H1 (cell line): ENCODE measurements around the gene ARFGAP3. TPM values are rescaled to one million over a fixed set of nuclear protein-coding genes. Genes with fewer than 3 reads are reported as not detected.

Experiments
- CTCF ChIA-PET: fragments of 300-600 bp; sonication (Branson Sonifier 250); formaldehyde crosslinking; loops from one replicate; lab custom pipeline; 2021; ENCODE audit not compliant: partially characterized antibody; lab: Charles Lee
- POLR2A ChIA-PET: fragments of 300-600 bp; sonication (Branson Sonifier 250); formaldehyde crosslinking; loops from one replicate; lab custom pipeline; 2021; ENCODE audit warnings: inconsistent platforms; ENCODE audit not compliant: partially characterized antibody; lab: Charles Lee
- DNase-seq, 2 experiments: peaks; one replicate each; pipeline versions ENCODE4 v3.0.0 to v3.0.0-alpha.2; 2010 to 2022; ENCODE audit warnings: low spot score in 2 of 2, low read depth in 1 of 2, mixed read lengths in 1 of 2
- FAIRE-seq: peaks from 2 replicates; lab custom pipeline; 2011; peaks lifted over from hg19 to GRCh38; lab: Jason Lieb, UNC
- H2AFZ ChIP-seq: 2 replicates; pipeline ENCODE4 v1.8.1; 2012; ENCODE audit warnings: low read length, inconsistent platforms
- H2AK5ac ChIP-seq: 2 replicates; pipeline ENCODE4 v1.6.1; 2013; ENCODE audit warnings: low read depth, low read length
- H2BK120ac ChIP-seq: replicated peaks from 2 replicates; pipeline ENCODE3; 2013; ENCODE audit warnings: low read depth, low read length, inconsistent platforms
- H2BK12ac ChIP-seq: 2 replicates; pipeline ENCODE4 v1.6.1; 2013; ENCODE audit warnings: low read depth, low read length
- H2BK15ac ChIP-seq: 2 replicates; pipeline ENCODE4 v1.6.1; 2013; ENCODE audit warnings: low read length
- H2BK20ac ChIP-seq: 2 replicates; pipeline ENCODE4 v1.6.1; 2013; ENCODE audit warnings: low read length
- H2BK5ac ChIP-seq: 2 replicates; pipeline ENCODE4 v1.6.1; 2013; ENCODE audit warnings: low read depth, low read length
- H3K14ac ChIP-seq: 2 replicates; pipeline ENCODE4 v1.6.1; 2013; ENCODE audit warnings: inconsistent platforms; ENCODE audit not compliant: insufficient read length
- H3K18ac ChIP-seq: 2 replicates; pipeline ENCODE4 v1.6.1; 2013; ENCODE audit warnings: low read length; ENCODE audit errors: extremely low read depth
- H3K23ac ChIP-seq: 2 replicates; pipeline ENCODE4 v1.6.1; 2013; ENCODE audit warnings: inconsistent platforms; ENCODE audit not compliant: insufficient read length
- H3K23me2 ChIP-seq: 2 replicates; pipeline ENCODE4 v1.6.1; 2013; ENCODE audit warnings: low read depth, low read length
- H3K27ac ChIP-seq: 2 replicates; pipeline ENCODE4 v1.6.1; 2011; ENCODE audit warnings: low read depth, low read length, inconsistent platforms
- H3K27me3 ChIP-seq, 4 experiments: replicated peaks in 1 of 4; 1 replicate in 1 of 4; 2 replicates in 3 of 4; pipeline versions ENCODE4 v1.6.1 to v1.8.1; 2011 to 2013; ENCODE audit warnings: low read length in 3 of 4, mild to moderate bottlenecking in 3 of 4, inconsistent platforms in 2 of 4, mixed read lengths in 2 of 4, moderate library complexity in 1 of 4; ENCODE audit not compliant: control insufficient read depth in 3 of 4, insufficient read depth in 3 of 4; ENCODE audit errors: extremely low read depth in 1 of 4
- H3K36me3 ChIP-seq, 4 experiments: 2 replicates each; pipeline versions ENCODE4 v1.6.1 to v1.8.1; 2011 to 2013; ENCODE audit warnings: mild to moderate bottlenecking in 4 of 4, low read length in 3 of 4, moderate library complexity in 2 of 4, control low read depth in 1 of 4, inconsistent platforms in 1 of 4; ENCODE audit not compliant: insufficient read depth in 4 of 4, control insufficient read depth in 2 of 4
- H3K4ac ChIP-seq: replicated peaks from 2 replicates; pipeline ENCODE3; 2013; ENCODE audit warnings: low read length, low read depth, mixed read lengths, inconsistent platforms; ENCODE audit not compliant: insufficient read length
- H3K4me1 ChIP-seq, 4 experiments: replicated peaks in 1 of 4; 1 replicate in 1 of 4; 2 replicates in 3 of 4; pipeline versions ENCODE4 v1.6.1 to v1.8.1; 2011 to 2013; ENCODE audit warnings: low read length in 3 of 4, inconsistent platforms in 2 of 4, mixed read lengths in 1 of 4; ENCODE audit not compliant: insufficient read depth in 4 of 4, control insufficient read depth in 3 of 4
- H3K4me2 ChIP-seq, 2 experiments: 2 replicates each; pipeline versions ENCODE4 v1.6.1 to v1.8.1; 2011 to 2013; ENCODE audit warnings: low read depth in 2 of 2, low read length in 2 of 2, control low read depth in 1 of 2, inconsistent platforms in 1 of 2, mild to moderate bottlenecking in 1 of 2; ENCODE audit not compliant: insufficient read depth in 1 of 2
- H3K4me3 ChIP-seq, 4 experiments: fragments of 200-600, 300-600 bp in 1 of 4; sonication (generic), shearing (Covaris generic), sonication (Bioruptor Twin) in 1 of 4; 2 replicates each; pipeline versions ENCODE4 v1.5.1 to v1.8.1; 2011 to 2016; ENCODE audit warnings: low read length in 4 of 4, low read depth in 3 of 4, control low read depth in 2 of 4, inconsistent platforms in 2 of 4, mild to moderate bottlenecking in 2 of 4, mixed read lengths in 1 of 4, moderate library complexity in 1 of 4; ENCODE audit not compliant: insufficient read depth in 2 of 4; ENCODE audit errors: extremely low read depth in 1 of 4
- H3K56ac ChIP-seq: replicated peaks from 2 replicates; pipeline ENCODE3; 2013; ENCODE audit warnings: low read depth, mild to moderate bottlenecking, mixed read lengths, low read length, inconsistent platforms; ENCODE audit not compliant: insufficient read length
- H3K79me1 ChIP-seq: 2 replicates; pipeline ENCODE4 v1.6.1; 2013; ENCODE audit warnings: low read depth, low read length, control low read depth
- H3K79me2 ChIP-seq, 2 experiments: 2 replicates each; pipeline versions ENCODE4 v1.6.1 to v1.8.1; 2012 to 2013; ENCODE audit warnings: low read length in 2 of 2, mild to moderate bottlenecking in 2 of 2, inconsistent platforms in 1 of 2; ENCODE audit not compliant: insufficient read depth in 2 of 2, control insufficient read depth in 1 of 2
- H3K9ac ChIP-seq, 4 experiments: replicated peaks in 1 of 4; 1 replicate in 1 of 4; 2 replicates in 3 of 4; pipeline versions ENCODE4 v1.6.1 to v1.8.1; 2011 to 2013; ENCODE audit warnings: low read depth in 3 of 4, low read length in 3 of 4, control low read depth in 2 of 4, mild to moderate bottlenecking in 2 of 4, moderate library complexity in 2 of 4, inconsistent platforms in 1 of 4; ENCODE audit errors: extremely low read depth in 1 of 4
- H3K9me3 ChIP-seq, 2 experiments: 2 replicates each; pipeline versions ENCODE4 v1.6.1 to v1.8.1; 2012 to 2013; ENCODE audit warnings: mild to moderate bottlenecking in 2 of 2, moderate library complexity in 2 of 2, control low read depth in 1 of 2, inconsistent platforms in 1 of 2, low read depth in 1 of 2, low read length in 1 of 2, mixed read lengths in 1 of 2; ENCODE audit not compliant: insufficient read depth in 2 of 2
- H4K20me1 ChIP-seq, 2 experiments: replicated peaks in 1 of 2; 2 replicates each; pipeline versions ENCODE3 to v1.8.1; 2011 to 2013; ENCODE audit warnings: inconsistent platforms in 2 of 2, low read length in 2 of 2, mild to moderate bottlenecking in 1 of 2; ENCODE audit not compliant: insufficient read depth in 2 of 2, control insufficient read depth in 1 of 2
- H4K5ac ChIP-seq: 2 replicates; pipeline ENCODE4 v1.6.1; 2013; ENCODE audit warnings: low read length, low read depth, mixed read lengths, inconsistent platforms; ENCODE audit not compliant: insufficient read length
- H4K8ac ChIP-seq: 2 replicates; pipeline ENCODE4 v1.8.0; 2013; ENCODE audit warnings: mild to moderate bottlenecking, moderate library complexity, low read length, inconsistent platforms; ENCODE audit not compliant: insufficient read depth; ENCODE audit errors: extremely low read depth
- H4K91ac ChIP-seq: replicated peaks from 2 replicates; pipeline ENCODE3; 2013; ENCODE audit warnings: low read length, mixed read lengths, inconsistent platforms; ENCODE audit not compliant: insufficient read length
- BCL11A ChIP-seq, 2 experiments: IDR thresholded peaks; one replicate each; pipeline ENCODE4 v1.6.1; 2011; ENCODE audit warnings: low read depth in 2 of 2, low read length in 2 of 2, mild to moderate bottlenecking in 2 of 2
- CBX5 ChIP-seq: fragments of 300-800, 300-1000 bp; sonication (generic); IDR thresholded peaks from 2 replicates; pipeline ENCODE4 v1.7.1; 2016; ENCODE audit warnings: antibody characterized with exemption, low read length, low read depth
- EGR1 ChIP-seq: IDR thresholded peaks from 2 replicates; pipeline ENCODE4 v1.6.1; 2011; ENCODE audit warnings: low read depth, low read length, borderline replicate concordance
- EP300 ChIP-seq, 2 experiments: IDR thresholded peaks; 1 replicate in 1 of 2; 2 replicates in 1 of 2; pipeline ENCODE4 v1.6.1; 2011 to 2012; ENCODE audit warnings: low read depth in 2 of 2, low read length in 2 of 2, mild to moderate bottlenecking in 2 of 2, borderline replicate concordance in 1 of 2, inconsistent platforms in 1 of 2, moderate library complexity in 1 of 2
- KDM4A ChIP-seq: IDR thresholded peaks from one replicate; pipeline ENCODE4 v1.7.1; 2012; ENCODE audit warnings: low read depth, mild to moderate bottlenecking, moderate library complexity, low read length, inconsistent platforms; ENCODE audit not compliant: severe bottlenecking
- NANOG ChIP-seq: IDR thresholded peaks from 2 replicates; pipeline ENCODE4 v1.6.1; 2011; ENCODE audit warnings: low read length, low read depth, mild to moderate bottlenecking, inconsistent platforms; ENCODE audit not compliant: insufficient read depth, poor library complexity, severe bottlenecking
- POU5F1 ChIP-seq: IDR thresholded peaks from 2 replicates; pipeline ENCODE4 v1.6.1; 2011; ENCODE audit warnings: low read depth, mild to moderate bottlenecking, low read length, moderate library complexity
- RFX5 ChIP-seq: IDR thresholded peaks from 2 replicates; pipeline ENCODE4 v1.6.1; 2011; ENCODE audit warnings: low read depth, low read length, improper control_type of control experiment, borderline replicate concordance
- SIN3A ChIP-seq, 2 experiments: IDR thresholded peaks in 1 of 2; conservative IDR thresholded peaks in 1 of 2; 2 replicates each; pipeline ENCODE4 v1.6.1; 2011 to 2012; ENCODE audit warnings: low read length in 2 of 2, improper control_type of control experiment in 1 of 2, low read depth in 1 of 2, mild to moderate bottlenecking in 1 of 2
- SRF ChIP-seq: IDR thresholded peaks from 2 replicates; pipeline ENCODE4 v1.6.1; 2011; ENCODE audit warnings: mild to moderate bottlenecking, low read depth, low read length, moderate library complexity
- USF2 ChIP-seq: IDR thresholded peaks from 2 replicates; pipeline ENCODE4 v1.6.1; 2011; ENCODE audit warnings: low read length, improper control_type of control experiment
- YY1 ChIP-seq: IDR thresholded peaks from 2 replicates; pipeline ENCODE4 v1.6.1; 2011; ENCODE audit warnings: low read depth, mild to moderate bottlenecking, low read length
- WGBS, 2 experiments: shearing (Covaris generic) in 1 of 2; methylation state at CpG; one replicate each; pipeline versions ENCODE4 v1.1.6 to v1.1.7; 2013 to 2015; ENCODE audit warnings: low lambda C conversion rate in 2 of 2, mixed read lengths in 2 of 2, inconsistent platforms in 1 of 2, low coverage in 1 of 2, missing lambda C conversion rate in 1 of 2; ENCODE audit not compliant: insufficient replicate concordance in 2 of 2, insufficient coverage in 1 of 2, insufficient read length in 1 of 2; ENCODE audit errors: extremely low coverage in 1 of 2, missing lambda C conversion rate in 1 of 2; 5-methylcytosine and 5-hydroxymethylcytosine counted together
- polyA plus RNA-seq, 7 experiments: library from polyadenylated mRNA; depleted of rRNA in 3 of 7; stranded (reverse) in 5 of 7; unstranded in 2 of 7; fragments of >200 nt in 5 of 7; fragments of 200-250 nt in 2 of 7; gene quantifications; 1 replicate in 5 of 7; 2 replicates in 1 of 7; 4 replicates in 1 of 7; pipeline versions ENCODE4 v1.2.1 to v1.2.3, GENCODE V29; 2011 to 2013; ENCODE audit warnings: missing spikeins in 2 of 7, mixed read lengths in 2 of 7
- total RNA-seq: library from RNA; stranded (reverse); fragmentation: NEBNext Ultra II Directional; extraction: Animal tissue kit (Norgen Biotek cat#: 25700); gene quantifications from 2 replicates; pipeline ENCODE4 v1.2.1, GENCODE V29; 2021

ARFGAP3 gene
- total and polyA plus RNA-seq, 2 of the 8 experiments (the other 6 are each of a cell fraction or from before 2014, with no cell fraction given) = 9.7 to 16.0 TPM

- H3K27me3 ChIP-seq = no peaks in the 10 kb centered on the region
- TF ChIP-seq YY1 (no peak), SRF (no peak), BCL11A (IDR thresholded peaks at IDR 0.05; ENCODE audit: low read depth in 2 of 2, low read length in 2 of 2) (no peak), EP300 (IDR thresholded peaks at IDR 0.05; ENCODE audit: borderline replicate concordance in 1 of 2, low read depth in 2 of 2, low read length in 2 of 2) (no peak), CBX5 (no peak), EGR1 (no peak), SIN3A (conservative IDR thresholded peaks at IDR 0.05 in 1 of 2, IDR thresholded peaks at IDR 0.05 in 1 of 2; ENCODE audit: low read depth in 1 of 2, low read length in 2 of 2) (no peak), POU5F1 (no peak), NANOG (no peak), RFX5 (no peak), USF2 (no peak), KDM4A (no peak)
Observed at GRCh38 chr22:42891008-42891407, 33.9 kb upstream of the ARFGAP3 start.

More at GRCh38 chr22:42891008-42891407, 33.9 kb upstream of the ARFGAP3 start:
- no peak overlapping the region for H2BK120ac ChIP-seq
- no peak overlapping the region for H3K9ac ChIP-seq
- H3K4ac ChIP-seq = no peak overlapping the region
- WGBS, 2 experiments = 93% methylated on average over 13 of the region's 13 CpGs; no CpG with 5 or more reads in 1 of the 2 experiments
- no peak overlapping the region for H4K91ac ChIP-seq
- H2AK5ac ChIP-seq = no peak overlapping the region
- peaks cover 3 to 14% (median 10%) of the 10 kb centered on the region in 4 experiments; a peak in 5 of 8 replicates for H3K36me3 ChIP-seq
- no peak overlapping the region for H3K14ac ChIP-seq
- no peak overlapping the region for H3K18ac ChIP-seq
- DNase-seq (no peak), FAIRE-seq (no peak)
- H3K23me2 ChIP-seq = no peaks in the 10 kb centered on the region; the same call in 1 of the 2 replicates
- H3K23ac ChIP-seq = no peak overlapping the region
- no peak overlapping the region for H2BK12ac ChIP-seq
- H2BK15ac ChIP-seq = no peak overlapping the region
- H3K9me3 ChIP-seq = no peaks in the 10 kb centered on the region
- H3K27ac ChIP-seq = no peak overlapping the region
- H3K4me2 ChIP-seq = no peak overlapping the region
- H3K79me2 ChIP-seq = 0 out of 4 replicates have a peak, but pooled peaks cover 0 to 2% of the 10 kb centered on the region in 2 experiments
- no peak overlapping the region for H2BK20ac ChIP-seq
- H3K4me1 ChIP-seq = no peaks in the 10 kb centered on the region
- no peak overlapping the region for H3K56ac ChIP-seq
- no peak overlapping the region; the same call in 1 of the 2 replicates for H2BK5ac ChIP-seq
- no peak overlapping the region for H3K4me3 ChIP-seq
- H3K79me1 ChIP-seq = no peaks in the 10 kb centered on the region; the same call in 1 of the 2 replicates
- peaks cover 4 to 17% of the 10 kb centered on the region in 2 experiments for H4K20me1 ChIP-seq
- no peak overlapping the region for H4K8ac ChIP-seq
- no peak overlapping the region for H2AFZ ChIP-seq
- ChIA-PET CTCF (interaction anchor here (0.8 to 2.6 kb wide), 5 partner anchors 10 to 143 kb away, joined by 3 to 6 read pairs (median 4); no protein-coding TSS in a partner anchor), POLR2A (interaction anchor here (1.2 to 1.6 kb wide), 2 partner anchors 124 to 276 kb away, joined by 3 to 5 read pairs; partner anchors contain the start of genes PACSIN2 and POLDIP3)
- no peak overlapping the region for H4K5ac ChIP-seq
